Liver (tissue), 9 donors: ENCODE results near the gene PAX7. TPM values are rescaled to one million over a fixed set of nuclear protein-coding genes. Genes with fewer than 3 reads are reported as not detected.

ENCODE experiments used
- DNase-seq: peaks from one replicate; pipeline ENCODE4 v3.0.0-alpha.2; 2017; ENCODE audit warnings: low spot score
- H3K27ac ChIP-seq, 2 donors: one replicate each; pipeline ENCODE4 v1.7.0; 2013; ENCODE audit warnings: inconsistent platforms in 2 of 2, low read length in 2 of 2, control low read depth in 1 of 2, low read depth in 1 of 2, mild to moderate bottlenecking in 1 of 2
- H3K27me3 ChIP-seq, 4 donors: one replicate each; pipeline versions ENCODE4 v1.6.1 to v1.7.0; 2013; ENCODE audit warnings: low read length in 3 of 4, inconsistent platforms in 1 of 4, mild to moderate bottlenecking in 1 of 4, moderate library complexity in 1 of 4; ENCODE audit not compliant: control insufficient read depth in 4 of 4, insufficient read depth in 4 of 4
- H3K36me3 ChIP-seq, 4 donors: one replicate each; pipeline versions ENCODE4 v1.6.1 to v1.7.0; 2013; ENCODE audit warnings: low read length in 3 of 4, mild to moderate bottlenecking in 3 of 4, low read depth in 1 of 4, moderate library complexity in 1 of 4; ENCODE audit not compliant: control insufficient read depth in 4 of 4, insufficient read depth in 3 of 4
- H3K4me1 ChIP-seq, 4 donors: one replicate each; pipeline versions ENCODE4 v1.6.1 to v1.7.0; 2013; ENCODE audit warnings: low read length in 3 of 4, mild to moderate bottlenecking in 3 of 4, moderate library complexity in 1 of 4; ENCODE audit not compliant: control insufficient read depth in 4 of 4, insufficient read depth in 4 of 4
- H3K4me3 ChIP-seq, 3 donors: one replicate each; pipeline versions ENCODE4 v1.6.1 to v1.7.0; 2013; ENCODE audit warnings: low read length in 3 of 3, control low read depth in 1 of 3, low read depth in 1 of 3, mild to moderate bottlenecking in 1 of 3
- H3K9ac ChIP-seq, 2 donors: one replicate each; pipeline ENCODE4 v1.7.0; 2013; ENCODE audit warnings: low read length in 2 of 2, mild to moderate bottlenecking in 2 of 2, moderate library complexity in 2 of 2, control low read depth in 1 of 2, low read depth in 1 of 2
- H3K9me3 ChIP-seq, 4 donors: one replicate each; pipeline versions ENCODE4 v1.6.1 to v1.7.0; 2013; ENCODE audit warnings: low read length in 3 of 4; ENCODE audit not compliant: control insufficient read depth in 4 of 4
- EGR1 ChIP-seq, 2 donors: IDR thresholded peaks; 2 replicates each; pipeline ENCODE4 v1.6.1; 2016 to 2018; ENCODE audit warnings: antibody characterized with exemption in 2 of 2, low read depth in 2 of 2
- FOXA1 ChIP-seq: IDR thresholded peaks from 2 replicates; pipeline ENCODE4 v1.6.1; 2016; ENCODE audit warnings: antibody characterized with exemption
- FOXA2 ChIP-seq: IDR thresholded peaks from 2 replicates; pipeline ENCODE4 v1.6.1; 2016; ENCODE audit warnings: antibody characterized with exemption
- GABPA ChIP-seq, 2 donors: IDR thresholded peaks in 1 of 2; conservative IDR thresholded peaks in 1 of 2; 2 replicates each; pipeline ENCODE4 v1.6.1; 2016; ENCODE audit warnings: antibody characterized with exemption in 2 of 2, mild to moderate bottlenecking in 1 of 2, moderate library complexity in 1 of 2
- HNF4A ChIP-seq, 2 donors: conservative IDR thresholded peaks; 2 replicates each; pipeline ENCODE4 v1.6.1; 2016; ENCODE audit warnings: antibody characterized with exemption in 2 of 2, mild to moderate bottlenecking in 2 of 2
- HNF4G ChIP-seq: IDR thresholded peaks from 2 replicates; pipeline ENCODE4 v1.6.1; 2016; ENCODE audit warnings: antibody characterized with exemption
- JUND ChIP-seq, 2 donors: IDR thresholded peaks; 2 replicates each; pipeline ENCODE4 v1.6.1; 2016; ENCODE audit warnings: antibody characterized with exemption in 2 of 2
- MAX ChIP-seq: IDR thresholded peaks from 2 replicates; pipeline ENCODE4 v1.6.1; 2016; ENCODE audit warnings: antibody characterized with exemption
- NR2F2 ChIP-seq: IDR thresholded peaks from 2 replicates; pipeline ENCODE4 v1.6.1; 2016; ENCODE audit warnings: antibody characterized with exemption
- RAD21 ChIP-seq, 2 donors: IDR thresholded peaks; 2 replicates each; pipeline ENCODE4 v1.6.1; 2016; ENCODE audit warnings: antibody characterized with exemption in 2 of 2, mild to moderate bottlenecking in 2 of 2
- REST ChIP-seq: IDR thresholded peaks from 2 replicates; pipeline ENCODE4 v1.6.1; 2016; ENCODE audit warnings: antibody characterized with exemption, mild to moderate bottlenecking
- RXRA ChIP-seq, 2 donors: IDR thresholded peaks; 2 replicates each; pipeline ENCODE4 v1.6.1; 2017 to 2018; ENCODE audit warnings: antibody characterized with exemption in 2 of 2, mild to moderate bottlenecking in 1 of 2
- SP1 ChIP-seq: IDR thresholded peaks from 2 replicates; pipeline ENCODE4 v1.6.1; 2018; ENCODE audit warnings: antibody characterized with exemption, mild to moderate bottlenecking
- TAF1 ChIP-seq: conservative IDR thresholded peaks from 2 replicates; pipeline ENCODE4 v1.6.1; 2016; ENCODE audit warnings: antibody characterized with exemption, mild to moderate bottlenecking
- YY1 ChIP-seq: IDR thresholded peaks from 2 replicates; pipeline ENCODE4 v1.6.1; 2016; ENCODE audit warnings: antibody characterized with exemption, mild to moderate bottlenecking
- ZBTB33 ChIP-seq: IDR thresholded peaks from 2 replicates; pipeline ENCODE4 v1.6.1; 2016; ENCODE audit warnings: antibody characterized with exemption
- WGBS: extraction: QIAGEN DNeasy Blood & Tissue Kit; methylation state at CpG from one replicate; pipeline ENCODE4 v1.1.7; 2013; 5-methylcytosine and 5-hydroxymethylcytosine counted together
- polyA plus RNA-seq, 2 donors: library from polyadenylated mRNA; stranded (reverse) in 1 of 2; unstranded in 1 of 2; fragments of 200-250 nt in 1 of 2; fragments of >200 nt in 1 of 2; fragmentation: Nextera tagmentation in 1 of 2; extraction: Ambion mirVana in 1 of 2; gene quantifications; one replicate each; pipeline versions ENCODE4 v1.2.1 to v1.2.3, GENCODE V29; 2013 to 2015
- total RNA-seq, 2 donors: library from RNA; depleted of rRNA; stranded (reverse); fragments of >200 nt; gene quantifications; one replicate each; pipeline ENCODE4 v1.2.3, GENCODE V29; 2014
- TF ChIP-seq, protein P1 (sequence below): fragments of 150-350 bp; IDR thresholded peaks from 2 replicates; pipeline ENCODE4 v1.5.1; 2017; ENCODE audit warnings: improper control_type of control experiment, low read depth, low read length; ENCODE audit not compliant: missing input control
- TF ChIP-seq, protein P2 (sequence below): IDR thresholded peaks from 2 replicates; pipeline ENCODE4 v1.6.1; 2016; ENCODE audit warnings: antibody characterized with exemption
- donor health status: healthy.
- donor health status: healthy.
- donor health status: healthy.
- donor health status: healthy.
- donor health status: healthy.

PAX7 gene
- total and polyA plus RNA-seq, 4 donors = not detected

- TF ChIP-seq RAD21 (IDR thresholded peaks at IDR 0.05) (no peak), JUND (IDR thresholded peaks at IDR 0.05) (no peak), RXRA (IDR thresholded peaks at IDR 0.05) (no peak), EGR1 (IDR thresholded peaks at IDR 0.05; ENCODE audit: low read depth in 2 of 2) (no peak), FOXA2 (no peak), REST (no peak), YY1 (no peak), ZBTB33 (no peak), GABPA (IDR thresholded peaks at IDR 0.05 in 1 of 2, conservative IDR thresholded peaks at IDR 0.05 in 1 of 2) (no peak), HNF4A (conservative IDR thresholded peaks at IDR 0.05) (no peak), MAX (no peak), TAF1 (no peak), NR2F2 (no peak), FOXA1 (no peak), HNF4G (no peak), SP1 (no peak)
- TF ChIP-seq, protein P1, sequence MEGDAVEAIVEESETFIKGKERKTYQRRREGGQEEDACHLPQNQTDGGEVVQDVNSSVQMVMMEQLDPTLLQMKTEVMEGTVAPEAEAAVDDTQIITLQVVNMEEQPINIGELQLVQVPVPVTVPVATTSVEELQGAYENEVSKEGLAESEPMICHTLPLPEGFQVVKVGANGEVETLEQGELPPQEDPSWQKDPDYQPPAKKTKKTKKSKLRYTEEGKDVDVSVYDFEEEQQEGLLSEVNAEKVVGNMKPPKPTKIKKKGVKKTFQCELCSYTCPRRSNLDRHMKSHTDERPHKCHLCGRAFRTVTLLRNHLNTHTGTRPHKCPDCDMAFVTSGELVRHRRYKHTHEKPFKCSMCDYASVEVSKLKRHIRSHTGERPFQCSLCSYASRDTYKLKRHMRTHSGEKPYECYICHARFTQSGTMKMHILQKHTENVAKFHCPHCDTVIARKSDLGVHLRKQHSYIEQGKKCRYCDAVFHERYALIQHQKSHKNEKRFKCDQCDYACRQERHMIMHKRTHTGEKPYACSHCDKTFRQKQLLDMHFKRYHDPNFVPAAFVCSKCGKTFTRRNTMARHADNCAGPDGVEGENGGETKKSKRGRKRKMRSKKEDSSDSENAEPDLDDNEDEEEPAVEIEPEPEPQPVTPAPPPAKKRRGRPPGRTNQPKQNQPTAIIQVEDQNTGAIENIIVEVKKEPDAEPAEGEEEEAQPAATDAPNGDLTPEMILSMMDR = no peak
- TF ChIP-seq, protein P2, sequence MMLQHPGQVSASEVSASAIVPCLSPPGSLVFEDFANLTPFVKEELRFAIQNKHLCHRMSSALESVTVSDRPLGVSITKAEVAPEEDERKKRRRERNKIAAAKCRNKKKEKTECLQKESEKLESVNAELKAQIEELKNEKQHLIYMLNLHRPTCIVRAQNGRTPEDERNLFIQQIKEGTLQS = no peak
- Histone ChIP-seq H3K27me3 (peaks cover 0 to 8% (median under 1%) of the 10 kb centered on the region in 4 donors), H3K36me3 (no peaks in the 10 kb centered on the region), H3K9me3 (no peaks in the 10 kb centered on the region), H3K4me1 (no peaks in the 10 kb centered on the region), H3K27ac (no peak overlapping the region), H3K9ac (no peak overlapping the region), H3K4me3 (no peak overlapping the region)
- DNase-seq = no peak
- WGBS = 87% methylated on average over 1 of the region's 1 CpG
These were observed 28.2 kb downstream of the PAX7 start for GRCh38 chr1:18658831-18659230.
